CD4-positive, alpha-beta T cell treated with Interleukin-17A for 4 hours (primary cell): ENCODE results near the gene KCNJ14.

Experiments used
- DNase-seq: peaks from one replicate; pipeline ENCODE4 v3.0.0-alpha.2; 2020; ENCODE audit warnings: mixed read lengths

The KCNJ14 gene

DNA sequence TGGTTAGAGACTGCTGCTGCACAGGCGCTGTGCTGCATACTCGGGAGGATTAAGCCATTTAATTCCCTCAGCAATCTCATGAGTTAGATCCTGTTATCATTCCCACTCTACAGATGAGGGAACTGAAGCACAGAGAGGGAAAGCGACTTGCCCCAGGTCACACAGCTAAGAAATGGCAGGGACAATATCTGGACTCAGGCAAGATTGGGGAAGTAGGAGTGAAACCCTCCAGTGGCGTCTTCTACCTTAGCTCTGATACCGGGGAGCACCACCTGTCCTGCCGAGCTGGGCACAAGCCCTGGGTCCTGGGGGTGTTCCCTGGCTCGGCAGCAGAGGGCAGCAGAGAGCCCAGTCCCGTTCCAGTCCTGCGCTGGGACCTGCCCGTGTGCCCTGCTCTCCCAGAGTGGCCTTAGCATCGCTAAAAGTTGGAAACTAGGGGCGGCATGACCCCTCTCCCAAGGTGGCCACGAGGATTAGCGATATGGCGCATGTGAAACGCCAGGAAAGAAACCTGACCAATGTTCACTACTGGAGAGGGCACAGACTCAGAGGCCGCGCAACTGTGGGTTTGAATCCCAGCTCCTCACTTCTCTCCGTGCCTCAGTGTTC is 34.3 kb downstream of the KCNJ14 start:
- DNase-seq = peak; percentile 87

DNA sequence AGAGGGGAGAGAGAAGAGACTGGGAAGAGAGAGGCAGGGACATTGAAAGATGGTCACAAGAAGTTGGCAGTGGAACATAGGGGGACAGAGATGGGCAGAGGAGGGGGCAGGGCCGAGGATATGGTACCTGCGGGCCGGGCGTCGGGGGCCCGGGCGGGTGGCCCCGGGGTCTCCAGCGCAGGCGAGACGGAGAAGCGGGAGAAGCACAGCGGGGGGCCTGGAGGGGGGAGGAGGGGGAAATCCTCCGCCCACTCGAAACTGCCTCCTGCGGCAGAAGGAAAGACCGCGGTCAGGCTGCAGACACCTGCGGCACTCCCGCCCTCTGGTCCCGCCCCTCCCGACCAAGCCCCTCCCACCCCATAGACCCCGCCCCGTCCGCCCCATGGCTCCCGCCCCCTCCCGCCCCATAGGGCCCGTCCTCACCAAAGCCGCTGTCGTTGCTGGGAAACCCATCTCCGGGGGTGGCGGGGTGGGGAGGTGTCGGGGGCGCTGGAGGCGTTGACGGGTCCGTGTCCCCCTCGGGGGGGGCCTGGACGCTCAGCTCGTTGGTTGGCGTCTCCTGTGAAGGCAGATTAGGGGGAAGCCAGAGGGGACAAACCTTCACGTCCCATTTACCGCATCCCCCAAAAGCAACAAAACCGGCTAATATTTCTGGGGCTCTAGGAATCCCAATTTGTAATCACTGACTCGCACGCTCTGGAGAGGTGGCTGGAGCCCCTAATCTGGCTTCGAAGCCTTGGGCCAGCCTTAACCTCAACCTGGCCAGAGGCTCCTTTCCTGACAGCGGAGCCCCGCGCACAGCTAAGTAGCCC is 35.8 kb downstream of the KCNJ14 start:
- DNase-seq = peak; percentile 75

DNA sequence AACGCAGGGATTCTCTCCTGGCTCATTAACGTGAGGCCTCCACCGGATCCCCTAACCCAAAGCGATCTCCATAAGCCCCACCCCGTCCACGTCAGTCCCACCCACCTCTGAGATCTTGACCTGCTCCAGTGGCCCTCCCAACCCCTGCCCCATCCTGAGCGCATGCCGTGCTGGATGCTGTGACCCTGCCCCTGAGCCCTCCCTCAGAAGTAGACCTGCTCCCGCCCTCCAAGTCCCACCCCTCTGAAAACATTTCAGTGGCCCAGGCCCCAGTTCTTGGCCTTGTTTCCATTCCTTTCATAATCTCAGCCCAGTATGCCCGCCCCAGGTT is 36.4 kb downstream of the KCNJ14 start:
- DNase-seq = no peak

DNA sequence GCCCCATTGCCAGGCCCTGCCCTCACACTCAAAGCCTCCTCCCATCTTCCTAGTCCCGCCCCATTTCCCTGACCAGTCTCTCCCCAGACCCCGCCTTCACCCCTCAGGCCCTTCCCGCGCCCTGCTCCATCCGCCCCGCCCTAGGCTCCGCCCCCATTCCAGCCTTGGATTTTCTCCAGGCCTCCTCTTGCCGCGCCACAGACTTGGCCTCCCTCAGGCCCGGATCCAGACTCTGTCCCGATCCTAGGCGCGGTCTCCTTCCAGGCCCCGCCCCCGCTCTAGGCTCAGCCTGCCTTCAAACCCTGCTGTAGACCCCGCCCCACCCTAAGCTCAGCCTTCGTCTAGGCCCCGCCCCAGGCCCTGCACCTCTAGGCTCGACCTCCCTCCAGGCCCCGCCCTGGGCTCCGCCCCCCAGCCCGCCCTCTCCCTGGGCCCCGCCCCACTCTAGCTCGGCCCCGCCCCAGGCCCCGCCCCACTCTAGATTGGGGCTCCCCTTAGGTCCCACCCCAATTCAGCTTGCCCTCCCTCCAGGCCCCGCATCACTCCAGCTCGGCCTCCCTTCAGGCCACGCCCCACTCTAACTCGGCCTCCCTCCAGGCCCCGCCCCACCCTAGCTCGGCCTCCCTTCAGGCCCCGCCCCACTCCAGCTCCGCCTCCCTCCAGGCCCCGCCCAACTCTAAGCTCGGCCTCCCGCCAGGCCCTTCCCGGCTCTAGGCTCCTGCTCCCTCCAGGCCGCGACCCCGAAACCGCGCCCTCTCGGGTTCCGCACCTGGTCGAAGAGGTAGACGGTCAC is 37.7 kb downstream of the KCNJ14 start:
- DNase-seq = peak; percentile 86

DNA sequence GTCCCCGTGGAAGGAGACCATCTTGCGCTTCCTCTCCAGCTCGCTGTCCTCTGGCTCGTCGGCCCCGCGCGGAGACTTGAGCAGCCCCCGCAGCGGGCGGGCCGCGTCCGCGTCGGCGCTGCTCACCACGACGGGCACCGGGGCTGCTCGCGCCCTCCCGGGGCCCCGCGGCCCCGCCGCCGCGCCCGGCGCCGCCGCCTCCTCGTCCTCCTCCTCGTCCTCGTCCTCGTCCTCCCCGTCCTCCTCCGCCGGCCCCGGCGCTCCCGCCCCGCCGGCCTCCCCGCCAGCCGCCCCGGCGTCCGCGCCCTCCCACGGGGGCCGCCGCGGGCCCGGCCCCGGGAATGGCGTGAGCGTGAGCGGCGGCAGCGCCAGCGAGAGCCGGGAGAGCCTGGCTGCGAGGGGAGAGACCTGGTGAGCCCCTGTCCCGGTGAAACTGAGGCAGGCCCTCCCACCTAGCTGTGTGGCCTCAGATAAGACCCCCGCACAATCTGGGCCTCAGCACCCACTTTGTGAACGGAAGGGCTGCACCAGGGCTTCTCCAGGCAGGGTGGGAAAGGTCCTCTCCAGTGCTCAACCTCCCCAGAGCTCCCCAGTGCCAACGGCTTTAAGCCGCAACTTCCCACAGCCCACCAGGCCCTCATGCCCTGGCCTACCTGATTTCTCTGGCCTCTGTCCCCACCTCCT is 38.5 kb downstream of the KCNJ14 start:
- DNase-seq = no peak

DNA sequence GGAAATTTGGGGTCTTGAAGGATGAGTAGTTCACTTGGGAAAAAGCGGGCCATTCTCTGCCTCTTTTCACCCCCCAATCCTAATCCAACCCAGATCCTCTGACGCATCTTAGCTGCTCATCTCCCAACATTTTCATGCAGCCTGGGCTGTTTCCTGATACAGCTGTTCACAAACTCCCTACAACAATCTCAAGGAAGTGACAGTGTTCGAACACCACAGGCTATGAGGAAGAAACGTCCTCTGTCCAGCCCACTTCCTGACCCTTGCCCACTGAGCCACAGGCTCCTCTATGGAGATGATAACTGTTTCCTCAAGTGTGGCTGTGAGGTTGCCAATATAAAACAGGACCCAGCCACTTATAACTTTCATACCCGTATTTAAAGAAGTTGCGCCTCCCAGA is 40.0 kb downstream of the KCNJ14 start:
- no peak for DNase-seq

DNA sequence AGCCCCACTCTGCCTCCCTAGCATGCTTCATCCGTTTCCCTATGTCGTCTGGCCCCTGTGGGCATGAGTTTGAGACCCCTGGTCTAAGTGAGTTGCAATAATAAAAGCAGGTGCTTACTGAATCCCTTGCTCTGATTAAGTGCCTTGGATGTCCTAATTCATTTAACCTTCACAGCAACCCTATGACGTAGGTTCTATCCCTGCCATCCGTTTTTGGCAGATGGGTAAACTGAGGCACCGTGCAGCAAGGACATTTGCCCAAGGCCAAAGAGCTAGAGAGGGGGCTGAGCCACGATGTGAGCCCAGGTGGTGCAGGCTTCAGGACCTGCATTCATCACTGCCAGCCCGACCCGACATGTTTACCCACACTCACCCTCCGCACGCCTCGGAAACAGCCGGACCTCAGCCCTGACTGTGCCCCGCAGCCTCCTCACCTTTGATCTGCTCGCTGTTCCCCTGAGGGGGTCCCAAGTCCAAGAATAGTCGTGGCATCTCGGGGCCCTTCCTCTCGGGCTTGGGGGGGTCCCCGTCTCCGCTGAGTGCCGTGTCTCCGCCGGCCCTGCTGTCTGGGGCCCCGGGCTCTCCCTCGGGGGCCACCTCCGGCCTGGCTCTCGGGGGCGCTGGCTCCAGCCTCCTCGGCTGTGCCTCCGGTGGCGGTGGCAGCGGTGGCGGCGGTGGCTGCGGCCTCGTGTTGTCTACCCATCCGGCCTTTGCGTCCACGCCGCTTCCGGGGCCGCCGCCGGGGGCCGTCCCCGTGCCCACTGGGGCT is 41.8 kb downstream of the KCNJ14 start:
- no peak for DNase-seq

DNA sequence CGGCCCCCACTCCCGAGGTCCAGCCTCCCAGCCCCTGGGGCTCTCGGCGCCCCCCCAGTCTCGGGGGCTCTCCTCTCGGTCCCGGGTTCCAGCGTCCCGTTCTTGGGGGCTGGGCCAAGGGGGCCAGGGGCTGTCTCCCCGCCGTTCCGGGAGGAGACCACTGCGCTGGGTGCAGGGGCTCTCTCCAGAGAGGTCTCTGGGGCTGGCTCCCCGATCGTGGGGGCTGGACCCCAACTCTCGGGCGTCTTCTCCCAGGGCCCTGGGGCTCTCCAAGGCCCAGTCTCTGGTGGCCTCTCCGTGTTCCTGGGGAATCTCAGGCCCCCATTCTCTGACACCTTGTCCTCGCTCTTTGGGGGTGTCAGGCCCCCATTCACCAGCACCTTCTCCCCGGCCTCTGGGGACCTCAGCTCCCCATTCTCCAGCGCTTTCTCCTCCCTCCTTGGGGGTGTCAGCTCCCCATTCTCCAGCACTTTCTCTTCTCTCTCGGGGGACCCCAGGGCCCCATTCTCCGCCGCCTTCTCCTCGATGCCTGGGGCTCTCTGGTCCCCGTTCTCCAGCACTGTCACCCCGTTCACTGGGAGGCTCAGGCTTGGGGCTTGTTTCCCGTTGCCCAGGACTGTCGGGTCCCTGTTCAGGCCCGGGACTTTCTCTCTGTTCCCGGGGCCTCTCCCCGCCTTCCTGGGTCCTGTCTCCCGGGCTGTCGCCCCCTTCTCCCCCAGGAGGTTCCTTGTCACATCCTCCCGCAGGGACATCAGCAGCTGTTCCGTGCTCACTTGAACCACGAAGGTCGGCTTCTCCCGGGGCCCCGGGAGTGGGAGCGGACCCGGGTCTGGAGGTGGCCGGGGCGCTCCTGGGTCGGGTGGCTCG is 42.6 kb downstream of the KCNJ14 start:
- no peak for DNase-seq

DNA sequence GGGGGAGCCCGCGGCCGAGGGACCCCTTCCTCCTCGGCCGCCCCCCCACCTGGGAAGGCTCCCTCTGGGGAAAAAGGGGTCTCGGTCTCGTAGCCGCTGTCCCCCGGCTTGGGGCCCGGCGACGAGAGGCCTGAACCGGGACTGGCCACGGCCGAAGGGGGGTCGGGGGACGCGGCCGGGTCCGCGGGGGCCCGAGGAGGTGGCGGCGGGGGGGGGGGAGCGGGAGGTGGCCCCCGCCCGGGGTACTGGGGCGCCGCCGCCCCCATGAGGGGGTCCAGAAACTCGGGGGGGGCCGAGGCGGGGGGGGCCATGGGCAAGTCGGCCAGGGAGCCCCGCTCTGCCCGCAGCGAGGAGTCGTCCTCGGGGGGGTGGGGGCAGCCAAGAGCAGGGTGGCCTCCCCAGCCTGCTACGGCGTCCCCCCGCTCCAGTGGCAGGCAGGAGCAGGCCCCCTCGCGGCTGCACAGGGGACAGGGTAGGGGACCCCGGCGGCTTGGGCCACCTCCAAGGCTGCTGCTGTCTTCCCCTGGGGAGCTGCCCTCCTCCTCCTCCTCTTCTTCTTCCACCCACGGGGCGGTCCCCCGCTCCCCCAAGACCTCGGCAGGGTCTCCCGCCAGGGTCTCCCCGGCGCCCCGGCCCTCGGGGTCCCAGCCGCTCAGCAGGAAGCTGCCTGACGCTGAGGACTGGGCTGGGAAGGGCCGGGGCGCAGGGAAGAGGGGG is 43.4 kb downstream of the KCNJ14 start:
- no peak for DNase-seq

DNA sequence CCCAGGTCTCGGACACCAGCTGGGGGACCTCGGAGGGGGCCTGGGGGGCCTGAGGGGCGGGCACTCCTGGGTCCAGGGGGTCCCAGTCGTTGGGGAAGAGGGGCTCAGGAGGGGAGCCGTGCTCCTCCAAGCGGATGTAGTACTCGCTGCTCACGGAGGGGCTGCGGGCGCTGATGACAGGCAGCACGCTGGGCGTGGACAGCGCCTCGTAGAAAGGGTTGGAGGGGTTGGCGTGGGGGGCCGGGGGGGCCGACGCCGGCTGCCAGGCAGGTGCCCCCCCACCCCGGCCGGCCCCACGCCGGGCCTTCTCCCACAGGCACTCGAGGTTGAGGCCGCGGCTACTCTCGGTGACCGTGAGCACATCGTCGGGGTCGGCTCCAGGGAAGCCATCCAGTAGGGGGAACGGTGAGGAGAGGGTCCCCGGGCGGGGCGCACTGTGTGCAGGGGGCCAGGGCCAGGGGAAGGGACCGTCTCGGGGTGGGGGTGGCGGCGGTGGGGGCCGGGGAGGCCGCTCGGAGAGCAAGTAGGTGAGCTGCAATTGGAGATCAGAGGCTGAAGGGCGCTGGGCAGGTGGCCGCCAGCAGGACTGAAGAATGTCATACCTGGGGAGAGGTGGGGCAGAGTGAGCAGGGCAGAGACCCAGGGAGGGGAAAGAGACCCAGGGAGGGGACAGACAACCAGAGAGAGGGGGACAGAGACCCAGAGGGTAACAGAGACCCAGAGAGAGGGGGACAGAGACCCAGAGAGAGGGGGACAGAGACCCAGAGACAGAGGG is 44.1 kb downstream of the KCNJ14 start:
- no peak for DNase-seq

DNA sequence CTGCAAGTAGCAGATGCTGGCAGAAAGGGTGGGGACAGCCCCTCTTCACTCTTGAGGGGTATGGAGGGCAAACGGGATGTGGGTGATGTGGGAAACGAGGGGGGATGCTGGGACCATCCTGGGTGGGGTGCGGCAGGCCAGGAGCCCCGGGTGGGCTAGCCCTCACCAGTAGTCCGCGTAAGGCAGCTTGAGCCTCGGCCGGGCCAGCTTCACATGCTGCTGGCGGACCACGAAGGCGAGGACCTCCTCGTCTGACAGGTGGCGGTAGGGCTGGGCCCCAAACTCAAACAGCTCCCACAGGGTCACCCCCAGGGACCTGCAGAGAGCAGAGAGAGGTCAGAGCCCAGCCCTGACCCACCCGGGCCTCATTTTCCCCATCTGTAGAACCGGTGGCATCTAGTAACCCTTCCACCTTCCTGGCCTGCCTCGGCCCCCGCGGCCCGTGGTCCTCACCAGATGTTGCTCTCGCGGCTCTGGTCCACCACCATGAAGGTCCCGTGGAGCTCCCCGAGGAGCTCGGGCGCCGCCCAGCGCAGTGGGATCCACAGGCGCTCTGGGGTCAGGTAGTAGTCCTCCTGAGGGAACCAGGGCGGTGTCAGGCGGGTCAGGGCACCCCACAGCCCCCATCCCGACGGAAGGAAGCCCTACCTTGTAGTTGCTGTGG is 45.6 kb downstream of the KCNJ14 start:
- DNase-seq = no peak

DNA sequence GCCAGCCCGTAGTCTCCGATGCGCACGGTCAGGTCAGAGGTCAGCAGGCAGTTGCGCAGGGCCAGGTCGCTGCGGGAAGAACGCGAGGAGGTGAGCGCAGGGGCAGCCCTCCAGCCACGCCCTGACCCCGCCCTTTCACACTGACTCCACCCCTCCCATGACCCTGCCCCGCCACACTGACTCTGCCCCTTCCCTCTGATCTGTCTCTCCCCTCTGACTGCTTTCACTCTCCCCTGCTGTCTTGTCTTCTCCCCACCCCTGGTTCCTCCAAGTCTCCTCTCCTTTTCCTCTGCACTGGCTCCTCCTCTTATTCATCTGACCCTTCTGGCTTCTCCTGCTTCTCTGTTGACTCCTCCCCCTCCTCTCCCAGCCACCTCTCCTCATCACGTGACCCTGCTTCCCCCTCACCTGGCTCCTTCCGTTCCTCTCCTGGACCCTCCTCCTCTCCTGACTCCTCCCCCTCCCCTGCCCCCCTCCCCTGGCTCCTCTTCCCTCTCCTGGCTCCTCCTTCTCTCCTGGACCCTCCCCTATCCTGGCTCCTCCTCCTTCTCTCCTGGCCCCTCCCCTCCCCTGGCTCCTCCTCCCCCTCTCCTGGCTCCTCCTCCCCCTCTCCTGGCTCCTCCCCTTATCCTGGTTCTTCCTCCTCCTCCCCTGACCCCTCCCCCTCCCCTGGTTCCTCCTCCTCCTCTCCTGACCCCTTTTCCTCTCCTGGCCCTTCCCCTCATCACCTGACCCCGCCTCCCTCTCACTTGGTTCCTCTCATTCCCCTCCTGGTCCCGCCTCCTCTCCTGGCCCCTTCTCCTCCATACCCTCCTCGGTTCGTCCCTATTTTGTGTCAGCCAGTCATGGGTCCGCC is 46.3 kb downstream of the KCNJ14 start:
- DNase-seq = peak; percentile 71

DNA sequence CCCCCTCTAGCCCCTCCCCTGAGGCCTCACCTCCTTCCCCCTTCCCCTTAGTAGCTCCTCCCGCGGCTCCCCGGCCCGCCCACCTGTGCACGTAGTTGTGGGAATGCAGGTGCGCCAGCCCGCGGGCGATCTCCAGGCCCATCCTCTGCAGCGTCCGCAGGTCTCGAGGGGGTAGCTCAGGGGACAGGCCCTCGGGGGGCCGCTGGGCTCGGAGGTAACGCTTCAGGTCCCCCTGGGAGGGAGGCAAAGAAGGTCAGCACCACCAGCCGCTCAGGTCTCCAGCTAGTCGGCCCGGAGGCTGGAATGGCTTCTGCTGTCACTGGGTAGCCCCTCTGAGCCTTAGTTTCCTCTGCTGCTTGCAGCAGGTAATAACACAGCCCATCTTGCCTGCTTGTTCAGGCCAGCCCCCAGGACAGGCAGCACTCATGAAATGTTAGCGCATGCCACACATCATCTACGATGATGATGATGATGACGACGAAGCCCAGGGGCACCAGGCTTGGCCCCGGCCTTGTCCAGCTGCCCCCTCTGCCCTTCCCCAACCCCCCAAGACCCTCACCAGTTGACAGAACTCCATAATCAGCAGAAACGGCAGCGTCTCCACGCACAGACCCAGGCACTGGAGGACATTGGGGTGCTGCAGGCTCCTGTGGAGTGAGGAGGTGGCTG is 47.1 kb downstream of the KCNJ14 start:
- peak; percentile 93 for DNase-seq

DNA sequence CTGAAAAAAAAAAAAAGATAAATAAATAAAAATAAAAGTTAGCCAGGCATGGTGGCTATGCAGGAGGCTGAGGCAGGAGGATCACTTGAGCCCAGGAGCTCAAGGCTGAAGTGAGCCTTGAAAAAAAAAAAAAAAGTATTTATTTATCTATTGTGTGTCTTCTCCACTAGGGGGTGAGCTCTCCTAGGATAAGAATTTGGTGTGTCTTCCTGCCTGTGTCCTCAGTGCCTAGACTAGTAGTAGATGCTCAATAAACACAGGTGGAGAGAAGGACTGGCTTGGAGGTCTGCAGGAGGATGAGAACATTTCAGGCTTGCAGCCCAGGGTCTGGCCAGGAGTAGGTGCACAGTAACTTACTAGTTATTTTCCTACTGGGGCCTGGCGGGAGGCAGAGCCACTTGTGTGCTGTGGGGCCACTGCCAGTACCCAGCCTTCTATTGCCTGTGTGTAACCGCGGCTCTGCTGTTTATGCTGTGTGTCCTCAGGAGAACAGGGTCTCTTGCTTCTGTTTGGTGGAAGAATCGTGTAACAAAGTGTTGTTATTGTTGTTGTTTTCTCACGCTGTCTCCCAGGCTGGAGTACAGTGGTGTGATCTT is 50.9 kb downstream of the KCNJ14 start:
- DNase-seq = peak; percentile 25

DNA sequence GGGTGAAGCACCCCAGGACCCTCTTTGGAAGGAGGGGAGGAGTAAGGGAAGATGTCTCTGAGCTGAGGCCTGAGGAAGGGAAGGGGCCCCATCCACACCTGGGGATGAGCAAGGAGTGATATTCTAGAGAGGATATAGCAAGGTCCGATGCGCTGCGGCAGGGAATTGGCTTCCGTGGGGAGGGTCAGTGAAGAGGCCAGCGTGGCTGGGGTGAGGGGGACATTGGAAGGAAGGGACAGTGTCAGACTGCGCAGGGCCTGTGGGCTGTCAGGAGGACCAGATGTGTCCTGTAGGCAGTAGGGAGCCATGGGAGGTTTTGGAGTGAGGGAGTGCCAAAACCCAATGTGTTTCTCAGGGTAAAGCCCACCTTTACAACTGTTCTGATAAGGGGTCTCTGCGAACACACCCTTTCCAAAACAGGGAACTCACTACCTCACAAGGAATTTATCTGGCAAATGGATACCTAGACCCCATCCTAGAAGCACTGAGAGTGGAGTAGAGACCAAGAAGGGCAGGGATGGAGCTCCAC is 52.6 kb downstream of the KCNJ14 start:
- DNase-seq = no peak

DNA sequence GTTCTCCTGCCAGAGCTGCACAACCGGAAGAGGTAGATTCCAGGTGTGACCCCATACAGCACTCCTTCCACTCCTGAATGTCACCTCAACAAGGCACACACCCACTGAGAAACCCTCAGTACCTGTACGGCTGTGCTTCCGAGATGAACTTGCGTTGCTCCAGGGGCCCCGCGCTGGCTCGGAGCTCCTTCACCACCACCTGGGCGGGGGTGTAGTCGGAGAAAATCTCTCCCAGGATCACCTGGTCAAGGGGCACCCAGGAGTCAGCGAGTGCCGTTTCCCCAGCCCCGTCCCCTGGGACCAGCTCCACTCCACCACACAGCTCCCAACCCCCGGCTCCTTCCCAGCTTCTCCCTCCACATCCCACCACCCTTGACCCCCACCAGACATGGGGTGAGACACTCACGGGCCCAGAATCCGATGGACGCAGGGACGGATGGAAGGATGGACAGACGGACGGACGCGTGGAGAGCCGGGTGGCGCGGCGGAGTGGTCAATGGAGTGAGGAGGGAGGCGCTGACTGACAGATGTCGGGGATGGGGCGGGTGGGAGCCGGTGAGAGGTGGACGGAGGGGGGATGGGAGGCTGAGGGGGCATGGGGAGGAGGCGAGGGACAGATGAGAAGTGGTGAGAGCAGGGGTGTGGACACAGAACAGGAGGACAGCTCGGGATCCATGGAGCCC is 53.5 kb downstream of the KCNJ14 start:
- DNase-seq = no peak
